ENCODE results near the gene MOK.

MOK gene

GRCh38 chr14:102283631-102284129 is 21.3 kb downstream of the MOK start:
- DNase-seq (ENCODE audit: low read depth) = peak; percentile 28

DNA sequence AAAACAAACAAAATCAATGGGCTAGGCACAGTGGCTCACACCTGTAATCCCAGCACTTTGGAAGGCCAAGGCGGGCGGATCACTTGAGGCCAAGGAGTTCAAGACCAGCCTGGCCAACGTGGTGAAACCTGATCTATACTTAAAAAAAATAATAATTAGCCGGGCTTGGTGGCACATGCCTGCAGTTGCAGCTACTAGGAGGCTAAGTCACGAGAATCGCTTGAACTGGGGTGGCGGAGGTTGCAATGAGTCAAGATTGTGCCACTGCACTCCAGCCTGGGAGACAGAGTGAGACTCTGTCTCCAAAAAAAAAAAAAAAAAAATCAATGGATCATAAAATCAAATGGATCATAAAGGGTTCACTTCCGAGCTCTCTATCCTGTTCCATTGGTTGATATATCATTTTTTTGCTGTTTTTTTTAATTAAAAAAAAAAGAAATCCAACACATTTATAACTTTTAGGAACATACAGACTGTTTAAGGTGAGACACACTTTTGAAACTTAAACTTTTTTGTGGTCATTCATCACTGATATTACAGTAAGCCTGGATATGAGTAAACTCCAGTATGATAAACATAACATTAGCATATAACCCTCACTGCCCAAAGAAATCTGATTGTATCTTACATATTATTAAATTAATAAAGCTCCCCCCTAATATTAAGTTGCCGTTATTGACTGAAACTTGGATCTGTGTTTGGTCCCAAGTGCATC is 22.1 kb downstream of the MOK start:
- peak; percentile 72 for DNase-seq (ENCODE audit: low read depth)

DNA sequence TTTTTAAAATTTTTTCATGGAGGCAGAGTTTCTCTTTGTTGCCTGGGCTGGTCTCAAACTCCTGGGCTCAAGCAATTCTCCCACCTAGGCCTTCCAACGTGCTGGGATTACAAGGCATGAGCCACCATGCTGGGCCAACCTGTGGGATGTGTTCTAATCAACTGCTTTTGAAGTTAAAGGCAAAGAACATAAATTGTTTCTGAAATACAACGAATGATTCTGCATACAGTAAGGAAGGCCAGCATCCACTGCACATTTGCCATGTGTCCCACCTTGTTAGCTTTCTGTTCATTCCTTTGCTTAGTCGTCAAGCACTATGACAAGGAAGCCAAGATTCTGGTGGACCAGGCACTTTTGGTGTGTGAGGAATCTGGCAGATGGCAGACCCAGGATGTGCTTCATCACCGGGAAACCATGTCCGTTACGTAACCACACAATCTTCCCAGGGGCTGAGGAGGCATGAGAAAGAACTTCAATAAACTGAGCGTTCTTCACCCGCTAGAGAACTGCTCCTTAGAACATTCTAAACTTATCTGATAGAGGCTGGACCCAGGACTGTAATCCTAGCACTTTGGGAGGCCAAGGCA is 24.5 kb downstream of the MOK start:
- peak; percentile 100 for DNase-seq (ENCODE audit: low read depth)

DNA sequence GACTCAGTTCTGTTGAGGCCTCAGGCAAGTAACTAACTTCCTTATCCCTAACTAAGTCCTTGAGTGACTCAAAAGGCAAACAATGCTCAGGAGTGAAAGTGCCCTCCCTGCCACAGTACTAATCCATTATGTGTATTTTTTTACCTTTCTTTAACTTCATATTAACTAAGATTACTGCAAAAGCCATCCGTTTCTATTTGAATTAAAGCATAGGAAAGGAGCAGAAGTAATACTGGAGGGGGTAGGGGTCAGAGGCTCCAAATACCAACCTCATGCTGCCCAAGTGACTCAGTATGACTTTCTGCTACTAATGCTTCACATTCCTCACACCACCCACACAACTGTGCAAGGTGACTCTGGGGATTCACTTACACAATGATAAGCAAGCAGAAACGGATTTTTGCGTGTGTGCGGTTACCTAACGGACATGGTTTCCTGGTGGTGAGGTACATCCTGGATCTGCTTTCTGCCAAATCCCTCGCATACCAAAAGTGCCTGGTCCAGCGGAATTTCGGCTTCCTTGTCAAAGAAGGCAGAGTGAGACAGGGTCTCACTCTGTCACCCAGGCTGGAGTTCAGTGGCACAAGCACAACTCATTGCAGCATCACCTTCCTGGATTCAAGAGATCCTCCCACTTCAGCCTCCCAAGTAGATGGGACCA is 25.1 kb downstream of the MOK start:
- peak; percentile 100 for DNase-seq (ENCODE audit: low read depth)

- DNase-seq (ENCODE audit: low read depth) = peak; percentile 62
Measured at GRCh38 chr14:102279282-102279681, 25.7 kb downstream of the MOK start.

DNA sequence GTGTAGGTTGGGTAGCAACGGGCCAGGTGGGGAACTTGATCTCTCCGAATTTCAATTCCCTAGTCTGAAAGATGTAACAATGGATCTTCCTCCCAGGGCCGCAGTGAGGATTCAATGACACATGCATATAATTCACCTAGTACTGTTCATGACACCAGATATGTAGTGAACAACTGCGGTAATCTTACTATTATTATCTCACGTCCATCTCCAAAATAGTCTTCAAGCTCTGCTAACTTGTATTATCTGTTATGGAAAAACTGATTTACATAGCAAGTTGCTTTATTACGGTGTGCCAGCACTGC is 26.4 kb downstream of the MOK start:
- no peak for DNase-seq (ENCODE audit: low read depth)

- DNase-seq (ENCODE audit: low read depth) = no peak
Measured at GRCh38 chr14:102277874-102278630, 26.9 kb downstream of the MOK start.

- peak; percentile 59 for DNase-seq (ENCODE audit: low read depth)
Measured at GRCh38 chr14:102275866-102276265, 29.1 kb downstream of the MOK start.

GRCh38 chr14:102272392-102272791 is 32.6 kb downstream of the MOK start:
- DNase-seq (ENCODE audit: low read depth) = peak; percentile 80

DNA sequence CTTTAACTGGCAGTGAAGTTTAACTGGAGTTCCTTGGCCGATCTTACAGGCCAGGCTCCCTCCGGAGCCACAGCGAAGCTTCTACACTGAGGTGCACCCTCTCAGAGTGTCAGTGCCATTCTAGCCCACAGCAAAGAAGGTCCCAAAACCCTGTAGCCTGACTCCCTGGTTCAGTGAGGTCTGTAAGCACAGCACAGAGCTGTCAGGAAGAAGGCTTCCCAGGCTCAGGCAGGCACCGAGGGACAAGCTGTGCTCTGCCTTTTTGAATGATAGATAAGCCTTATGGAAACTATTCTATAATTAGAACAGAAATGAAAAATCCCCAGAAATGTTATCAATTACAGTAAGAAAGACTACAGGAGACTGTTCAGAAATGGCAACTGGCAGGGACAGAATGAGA is 40.2 kb downstream of the MOK start:
- no peak for DNase-seq (ENCODE audit: low read depth)

DNA sequence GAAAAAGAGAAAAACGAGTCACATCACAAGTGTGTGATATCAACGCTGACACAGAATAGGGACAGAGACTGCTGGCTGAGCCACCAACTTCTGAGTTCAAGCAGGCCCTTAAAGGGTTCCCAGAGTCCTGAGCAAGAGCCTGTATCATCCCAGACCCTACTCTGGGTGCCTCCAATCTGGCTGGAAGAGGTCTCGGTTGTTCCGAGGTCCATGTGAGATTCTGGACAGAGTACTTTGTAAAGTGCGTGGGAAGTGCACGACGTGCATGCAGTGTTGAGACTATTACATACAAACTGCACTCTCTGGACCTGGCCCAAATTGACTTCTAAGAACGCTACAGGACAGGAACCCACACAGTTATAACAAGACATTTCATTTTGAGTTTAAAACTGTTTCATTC is 40.6 kb downstream of the MOK start:
- no peak for DNase-seq (ENCODE audit: low read depth)

DNA sequence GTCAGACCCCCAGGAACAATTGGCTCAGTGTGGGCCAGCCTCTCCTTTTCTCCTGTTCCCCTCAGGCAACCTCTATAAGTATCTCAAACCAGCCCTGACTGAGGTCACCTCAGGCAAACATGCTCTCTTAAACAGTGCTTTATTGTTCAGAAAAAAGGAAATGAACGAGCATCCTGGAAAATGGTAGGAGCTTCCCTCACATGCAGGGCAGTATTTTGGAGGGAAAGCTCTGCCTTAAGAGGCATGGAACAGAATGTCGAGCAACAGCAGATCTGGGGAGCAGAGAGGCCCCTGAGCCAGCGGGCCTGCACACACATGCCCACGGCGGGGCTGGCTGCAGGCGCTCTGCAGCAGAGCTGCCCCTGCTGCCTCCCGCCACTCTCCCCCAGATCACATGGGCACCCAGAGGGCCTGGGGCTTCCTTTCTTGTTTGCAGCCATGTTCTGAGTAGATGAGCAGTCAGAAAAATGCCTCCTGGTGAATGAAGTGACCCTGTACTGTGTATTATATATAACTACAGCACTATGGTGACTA is 42.0 kb downstream of the MOK start:
- peak; percentile 92 for DNase-seq (ENCODE audit: low read depth)

DNA sequence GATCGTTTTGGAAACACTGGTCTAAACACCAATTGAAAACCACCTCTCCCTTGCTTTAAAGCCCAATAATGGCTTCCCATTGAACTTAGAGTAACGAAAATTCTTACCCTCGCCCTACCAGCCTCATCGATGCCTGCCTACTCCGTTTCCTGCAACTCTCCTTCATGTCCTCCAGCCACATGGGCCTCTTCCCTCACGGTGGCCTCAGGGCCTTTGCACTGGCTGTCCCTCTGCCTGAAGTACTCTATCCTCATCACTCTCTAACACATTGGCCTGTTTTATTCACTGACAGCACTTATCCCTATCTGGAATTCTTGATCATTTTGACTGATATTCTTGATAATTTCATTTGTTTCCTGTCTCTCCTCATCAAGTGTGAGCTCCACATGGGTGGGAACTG is 46.8 kb downstream of the MOK start:
- no peak for DNase-seq (ENCODE audit: low read depth)

- no peak for DNase-seq (ENCODE audit: low read depth)
Measured at GRCh38 chr14:102256716-102257115, 48.2 kb downstream of the MOK start.

DNA sequence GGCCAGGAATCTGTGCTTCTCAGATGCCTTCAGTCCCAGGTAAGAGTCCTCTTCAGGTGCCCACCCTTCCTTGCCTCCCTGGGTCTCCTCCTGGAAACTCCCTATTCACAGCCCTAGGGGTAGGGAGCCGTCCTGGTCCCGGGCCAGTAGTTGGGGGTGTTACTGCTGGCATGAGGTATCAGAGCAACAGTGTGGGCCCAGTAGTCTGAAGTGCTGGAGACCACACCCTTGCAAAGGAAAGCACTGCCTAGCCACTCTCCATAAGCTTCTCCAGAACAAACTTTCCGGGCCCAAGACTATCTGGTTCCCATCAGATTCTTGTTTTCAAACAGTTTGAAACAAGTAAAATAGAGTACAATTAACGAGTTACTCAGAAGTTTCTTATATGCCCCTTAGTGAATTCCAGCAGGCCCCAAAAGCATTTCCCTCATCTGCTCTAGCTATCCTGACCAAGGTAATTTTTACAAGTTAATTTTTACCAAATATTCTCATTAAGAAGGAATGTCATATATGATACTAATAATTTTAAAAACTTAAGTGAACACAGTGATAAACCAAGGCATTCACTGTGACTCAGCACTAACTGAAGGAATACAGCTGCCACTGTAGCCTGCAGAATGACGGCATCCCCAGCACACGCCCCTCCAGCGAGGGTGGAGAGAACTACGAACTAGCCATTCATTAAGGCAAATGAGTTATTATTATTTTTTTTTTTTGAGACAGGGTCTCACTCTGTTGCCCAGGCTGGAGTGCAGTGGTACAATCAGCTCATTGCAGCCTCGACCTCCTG is 49.4 kb downstream of the MOK start:
- peak; percentile 78 for DNase-seq (ENCODE audit: low read depth)

DNA sequence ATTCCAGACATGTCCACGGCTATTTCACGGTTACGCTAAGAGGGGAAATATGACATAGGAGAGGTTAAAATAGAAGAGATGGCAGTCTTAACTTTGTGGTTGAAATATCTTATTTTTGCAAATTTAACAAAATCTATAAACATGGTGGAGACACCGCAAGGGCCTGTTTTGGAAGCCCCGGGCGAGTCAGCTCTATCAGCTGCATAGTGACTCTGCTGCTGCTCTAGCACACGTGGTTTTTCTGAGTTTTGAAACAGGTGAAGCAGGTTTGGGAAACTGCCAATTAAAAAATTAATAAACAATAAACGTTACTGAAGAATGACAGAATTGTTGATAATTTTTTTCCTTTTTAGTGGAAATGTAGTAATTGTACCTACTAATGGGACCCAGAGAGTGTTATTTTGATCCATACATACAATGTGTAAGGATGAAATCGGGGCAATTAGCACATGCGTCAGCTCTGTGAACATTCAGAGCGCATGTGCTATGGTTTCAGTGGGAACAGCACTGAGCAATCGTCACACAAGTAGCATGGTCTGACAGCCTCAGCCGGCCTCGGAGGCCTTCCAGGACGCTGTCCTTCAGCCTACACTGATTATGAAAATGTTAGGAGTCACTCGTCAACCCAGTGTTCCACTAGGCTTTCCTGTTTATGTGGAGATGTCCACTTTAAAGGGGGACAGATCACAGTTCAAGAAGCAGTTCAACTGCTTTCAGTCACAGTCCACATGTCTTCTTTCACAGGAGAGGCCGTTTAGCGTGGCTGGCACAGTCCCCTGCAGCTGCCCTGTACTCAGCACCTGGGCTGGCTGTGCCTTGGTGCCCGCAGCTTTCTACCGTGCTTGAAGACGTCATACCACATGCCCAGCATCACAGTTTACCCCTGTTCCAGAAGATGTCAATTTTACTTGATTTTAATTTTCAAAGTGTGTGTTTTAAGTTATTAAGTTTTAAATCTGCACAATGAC is 51.8 kb downstream of the MOK start:
- DNase-seq (ENCODE audit: low read depth) = no peak

DNA sequence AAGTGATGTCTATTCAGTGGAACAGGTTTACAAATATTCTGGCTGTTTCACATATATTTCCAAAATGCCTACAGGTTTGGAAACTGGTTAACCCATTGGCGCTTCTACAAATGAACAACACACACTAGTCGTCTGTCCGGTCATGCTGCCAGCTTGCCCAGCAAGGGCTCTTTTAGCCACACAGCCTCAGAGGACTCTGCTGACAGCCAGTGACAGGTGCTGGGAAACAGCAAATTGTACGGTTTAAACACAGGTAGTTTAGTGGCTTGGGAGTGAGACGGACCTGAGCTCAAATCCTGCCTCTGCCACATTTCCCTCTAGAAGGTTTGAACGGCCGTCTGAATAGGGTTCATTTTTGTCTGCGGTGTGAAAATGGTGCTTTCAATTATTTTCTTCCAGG is 53.8 kb downstream of the MOK start:
- DNase-seq (ENCODE audit: low read depth) = no peak

GRCh38 chr14:102250636-102251035 is 54.3 kb downstream of the MOK start:
- DNase-seq (ENCODE audit: low read depth) = no peak

DNA sequence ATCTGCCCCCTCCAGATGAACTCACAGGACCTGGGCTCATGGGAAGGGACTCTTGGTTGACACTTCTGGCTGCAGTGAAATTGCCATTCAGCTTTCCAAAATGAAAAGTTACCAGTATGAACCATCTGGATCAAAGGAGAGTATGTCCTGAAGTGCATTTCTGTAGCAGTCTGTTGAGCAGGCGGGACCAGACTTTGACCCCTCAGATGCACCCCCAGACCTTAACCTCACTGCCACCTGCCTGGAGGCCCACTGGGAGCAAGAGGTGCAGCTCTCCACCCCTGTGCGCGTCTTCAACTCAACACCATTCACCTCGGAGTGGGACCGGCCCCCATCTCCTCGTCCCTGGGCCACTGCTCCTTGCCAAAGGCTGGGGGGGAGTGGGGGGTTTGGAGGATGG is 55.0 kb downstream of the MOK start:
- DNase-seq (ENCODE audit: low read depth) = no peak

DNA sequence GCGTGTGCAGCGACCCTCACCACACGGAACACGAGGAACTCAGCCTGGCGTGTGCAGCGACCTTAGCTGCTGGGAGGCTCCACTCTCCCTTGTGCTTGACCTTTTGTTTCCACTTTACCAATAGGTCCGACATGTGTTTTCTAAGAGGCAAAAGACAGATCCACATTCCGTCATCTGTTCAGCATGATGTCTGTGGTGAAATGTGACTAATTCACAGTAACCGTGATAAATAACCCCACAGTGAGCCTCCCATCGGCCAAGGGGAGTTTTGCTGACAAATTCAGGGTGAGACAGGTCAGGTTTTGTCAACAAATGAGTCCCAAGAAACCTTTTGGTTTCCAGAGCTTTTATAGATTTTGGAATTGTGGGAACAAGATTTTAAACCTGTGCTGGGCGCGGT is 55.9 kb downstream of the MOK start:
- DNase-seq (ENCODE audit: low read depth) = peak; percentile 51

DNA sequence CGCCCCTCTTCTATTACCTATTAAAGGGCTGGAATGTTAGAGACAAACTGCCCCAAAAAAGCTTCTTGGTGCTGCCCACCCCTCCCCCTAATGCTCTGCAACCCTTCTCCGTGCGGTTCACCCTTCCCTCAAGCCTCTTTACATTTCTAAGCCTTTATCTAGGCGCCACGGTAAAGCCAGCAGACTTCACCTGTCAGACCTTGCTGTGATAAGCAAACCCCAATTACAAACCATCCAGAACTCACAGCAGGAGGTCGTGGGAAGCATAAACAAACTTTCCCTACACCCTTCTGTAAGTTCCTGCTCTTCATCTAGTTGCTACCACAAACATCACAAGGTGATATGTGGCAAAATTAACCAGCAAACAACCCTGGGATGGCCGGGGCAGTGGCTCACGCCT is 56.8 kb downstream of the MOK start:
- DNase-seq (ENCODE audit: low read depth) = no peak
